ENCODE data around the gene PCSK6.

DNA sequence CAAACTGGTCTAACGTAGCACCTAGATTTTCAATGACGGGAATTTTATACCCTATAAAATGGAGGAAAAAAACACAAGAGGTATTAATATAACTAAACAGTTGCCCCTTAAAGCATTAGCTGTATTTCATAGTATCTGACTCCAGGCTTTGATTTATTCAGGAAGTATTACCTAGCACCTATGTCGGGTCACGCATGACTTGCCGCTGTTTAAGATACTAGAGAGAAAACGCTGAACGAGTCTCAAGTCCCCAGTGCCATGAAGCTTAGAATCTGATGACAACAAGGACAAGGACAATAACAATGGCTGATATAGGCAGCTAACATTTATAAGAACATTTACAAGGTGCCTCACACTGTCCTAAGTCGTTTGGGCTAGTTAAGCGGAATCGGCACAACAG, 196.4 kb downstream of the PCSK6 start:
- TF ChIP-seq EP300 (conservative IDR thresholded peaks at IDR 0.05; ENCODE audit: poor library complexity, severe bottlenecking) = no peak
- TF ChIP-seq SMC3 (conservative IDR thresholded peaks at IDR 0.05; ENCODE audit: poor library complexity) = no peak
- TF ChIP-seq, protein P1, sequence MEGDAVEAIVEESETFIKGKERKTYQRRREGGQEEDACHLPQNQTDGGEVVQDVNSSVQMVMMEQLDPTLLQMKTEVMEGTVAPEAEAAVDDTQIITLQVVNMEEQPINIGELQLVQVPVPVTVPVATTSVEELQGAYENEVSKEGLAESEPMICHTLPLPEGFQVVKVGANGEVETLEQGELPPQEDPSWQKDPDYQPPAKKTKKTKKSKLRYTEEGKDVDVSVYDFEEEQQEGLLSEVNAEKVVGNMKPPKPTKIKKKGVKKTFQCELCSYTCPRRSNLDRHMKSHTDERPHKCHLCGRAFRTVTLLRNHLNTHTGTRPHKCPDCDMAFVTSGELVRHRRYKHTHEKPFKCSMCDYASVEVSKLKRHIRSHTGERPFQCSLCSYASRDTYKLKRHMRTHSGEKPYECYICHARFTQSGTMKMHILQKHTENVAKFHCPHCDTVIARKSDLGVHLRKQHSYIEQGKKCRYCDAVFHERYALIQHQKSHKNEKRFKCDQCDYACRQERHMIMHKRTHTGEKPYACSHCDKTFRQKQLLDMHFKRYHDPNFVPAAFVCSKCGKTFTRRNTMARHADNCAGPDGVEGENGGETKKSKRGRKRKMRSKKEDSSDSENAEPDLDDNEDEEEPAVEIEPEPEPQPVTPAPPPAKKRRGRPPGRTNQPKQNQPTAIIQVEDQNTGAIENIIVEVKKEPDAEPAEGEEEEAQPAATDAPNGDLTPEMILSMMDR (IDR thresholded peaks at IDR 0.05; ENCODE audit: poor library complexity, severe bottlenecking) = no peak
- no peak for TF ChIP-seq RAD21 (conservative IDR thresholded peaks at IDR 0.05)

All from neural cell (in vitro differentiated cells).